MV-4-11 (cell line): ENCODE data around the gene CORT.

Source experiments
- DNase-seq: peaks from one replicate; lab custom pipeline; 2025; lab: John Stamatoyannopoulos, UW

CORT gene

GRCh38 chr1:10474613-10475507 is 25.0 kb downstream of the CORT start, which contains the start of gene PEX14:
Gene PEX14, plus strand, starts transcription at chr1:10474950. Its CDS starts 17 bp downstream, at chr1:10474967.
- peak; percentile 81 for DNase-seq

GRCh38 chr1:10475510-10475909 is 25.7 kb downstream of the CORT start:
- DNase-seq = no peak

DNA sequence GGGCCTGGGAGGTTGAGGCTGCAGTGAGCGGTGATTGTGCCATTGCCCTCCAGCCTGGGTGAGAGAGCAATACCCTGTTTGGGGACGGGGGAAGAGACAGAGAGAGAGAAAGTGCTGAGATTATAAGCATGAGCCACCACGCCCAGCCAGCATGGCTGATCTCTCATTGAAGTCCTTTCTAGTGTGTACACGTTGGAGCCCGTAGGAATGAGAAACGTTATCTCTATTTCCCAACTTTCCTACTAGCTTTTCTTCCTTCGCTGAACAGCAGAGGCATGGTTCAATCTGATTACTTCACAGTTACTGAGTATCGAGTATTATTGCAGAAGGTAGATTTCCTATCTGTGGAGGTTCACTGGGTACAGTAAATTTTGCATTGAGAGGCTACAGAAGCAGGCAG is 29.5 kb downstream of the CORT start:
- DNase-seq = no peak

DNA sequence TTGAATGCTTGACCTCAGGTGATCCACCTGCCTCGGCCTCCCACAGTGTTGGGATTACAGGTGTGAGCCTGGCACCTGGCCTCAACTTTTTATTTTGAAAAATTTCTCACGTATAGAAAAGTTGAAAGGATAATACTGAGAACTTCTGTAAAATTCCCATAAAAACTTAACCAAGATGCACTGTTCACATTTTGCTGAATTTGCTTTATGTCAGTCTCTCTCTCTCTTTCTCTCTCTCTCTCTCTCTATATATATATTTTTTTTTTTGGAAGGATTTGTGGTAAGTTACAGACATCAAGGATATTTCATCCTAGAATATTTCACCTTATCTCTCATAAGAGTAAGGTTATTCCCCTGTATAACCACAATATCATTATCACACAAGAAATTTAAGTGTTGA is 30.8 kb downstream of the CORT start:
- DNase-seq = no peak

DNA sequence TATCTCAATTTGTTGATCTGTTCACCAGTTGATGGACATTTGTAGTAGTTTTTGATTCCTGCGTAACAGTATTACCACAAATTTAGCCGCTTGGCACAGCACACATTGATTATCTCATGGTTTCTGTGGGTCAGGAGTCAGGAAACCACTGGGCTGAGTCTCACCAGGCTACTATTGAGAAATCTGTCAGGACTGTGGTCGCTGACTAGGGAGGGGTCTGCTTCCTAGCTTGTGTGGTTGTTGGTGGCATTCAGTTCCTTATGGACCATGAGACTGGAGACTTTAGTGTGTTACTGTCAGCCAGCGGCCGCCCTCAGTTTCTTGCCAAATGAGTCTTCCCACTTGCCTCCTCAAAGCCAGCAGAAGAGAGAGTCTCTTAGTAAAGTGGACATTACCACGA is 34.7 kb downstream of the CORT start:
- peak; percentile 98 for DNase-seq

GRCh38 chr1:10489291-10490055 is 39.6 kb downstream of the CORT start:
- no peak for DNase-seq

DNA sequence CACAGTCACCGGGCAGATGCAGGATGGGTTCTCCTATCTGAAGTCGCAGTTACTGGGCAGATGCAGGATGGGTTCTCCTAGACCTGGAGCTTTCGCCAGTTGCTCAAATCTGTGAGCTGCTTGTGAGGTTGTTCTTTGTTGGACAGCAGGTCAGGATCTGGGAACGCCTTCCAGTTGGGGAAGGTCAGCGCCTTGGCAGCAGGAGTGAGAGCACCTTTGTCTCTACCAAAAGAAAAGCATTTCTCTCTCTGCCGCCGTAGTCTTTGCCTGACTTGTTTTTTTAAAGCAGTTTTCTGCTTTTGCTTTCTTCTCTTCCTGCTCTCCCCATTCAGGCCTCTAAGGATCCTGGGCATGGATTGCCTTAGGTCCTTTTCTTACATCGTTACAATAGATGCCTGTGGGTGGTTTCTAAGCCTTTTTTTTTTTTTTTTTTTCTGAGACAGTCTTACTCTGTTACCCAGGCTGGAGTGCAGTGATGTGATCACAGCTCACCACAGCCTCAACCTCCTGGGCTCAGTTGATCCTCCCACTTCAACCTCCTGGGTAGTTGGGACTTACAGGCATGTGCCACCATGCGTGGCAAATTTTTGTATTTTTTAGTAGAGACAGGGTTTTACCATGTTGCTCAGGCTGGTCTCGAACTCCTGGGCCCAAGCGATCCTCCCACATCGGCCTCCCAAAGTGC is 40.6 kb downstream of the CORT start:
- no peak for DNase-seq

- DNase-seq = no peak
Observed at GRCh38 chr1:10494418-10494753, 44.6 kb downstream of the CORT start.

- DNase-seq = peak; percentile 87
Observed at GRCh38 chr1:10494754-10495474, 45.1 kb downstream of the CORT start.

- DNase-seq = no peak
Observed at GRCh38 chr1:10495475-10495817, 45.6 kb downstream of the CORT start.

DNA sequence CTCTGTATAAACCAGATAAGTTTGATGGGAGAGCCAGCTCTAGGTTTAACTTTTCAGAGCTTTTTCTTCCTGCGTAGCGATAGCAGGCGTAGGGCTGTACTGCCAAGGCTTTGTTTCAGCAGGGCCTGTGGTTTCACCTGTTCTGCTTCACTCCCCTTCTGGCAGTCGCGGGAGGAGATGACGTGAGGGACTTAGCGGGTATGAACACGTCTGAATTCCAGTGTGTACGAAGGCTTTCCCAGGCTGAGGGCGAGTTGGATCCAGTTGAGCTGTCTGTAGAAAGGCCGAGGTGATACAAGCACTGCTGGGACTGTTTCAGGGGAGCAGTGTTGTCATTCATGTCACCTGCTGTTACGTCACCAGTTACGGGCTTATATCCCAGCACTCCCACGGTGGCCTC is 46.1 kb downstream of the CORT start:
- DNase-seq = no peak

- no peak for DNase-seq
Observed at GRCh38 chr1:10497109-10497508, 47.3 kb downstream of the CORT start.

DNA sequence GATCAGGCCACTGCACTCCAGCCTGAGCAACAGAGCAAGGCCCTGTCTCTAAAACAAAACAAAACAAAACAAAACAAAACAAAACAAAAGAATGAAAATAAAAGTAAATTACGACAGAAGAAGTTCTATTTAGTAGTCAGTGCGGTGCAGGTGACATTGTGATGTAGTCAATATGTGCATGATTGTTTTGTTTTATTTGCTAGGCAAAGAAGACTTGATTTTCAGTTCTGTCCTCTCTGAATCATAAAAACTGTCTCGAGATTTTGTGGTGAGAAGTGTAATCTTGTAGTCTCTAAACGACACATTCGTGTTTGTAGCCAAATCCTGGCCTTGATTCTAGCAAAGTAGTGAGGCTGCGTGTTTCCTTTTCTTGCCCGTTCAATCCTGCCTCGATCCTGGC is 48.4 kb downstream of the CORT start:
- DNase-seq = no peak
